NT2/D1 (cell line): Measurements from ENCODE around the gene USP21.

Experiments used
- DNase-seq: peaks from one replicate; pipeline ENCODE4 v3.0.0-alpha.2; 2011; ENCODE audit warnings: low read depth, low spot score
- H3K27me3 ChIP-seq: 2 replicates; pipeline ENCODE4 v1.6.0; 2011; ENCODE audit warnings: mild to moderate bottlenecking; ENCODE audit not compliant: insufficient read length, insufficient read depth
- H3K36me3 ChIP-seq: 2 replicates; pipeline ENCODE4 v1.6.1; 2011; ENCODE audit warnings: mild to moderate bottlenecking, low read length, mixed read lengths; ENCODE audit not compliant: insufficient read depth, insufficient read length
- H3K4me1 ChIP-seq: 2 replicates; pipeline ENCODE4 v1.5.1; 2011; ENCODE audit not compliant: insufficient read depth, insufficient read length
- H3K4me3 ChIP-seq: 2 replicates; pipeline ENCODE4 v1.5.1; 2011; ENCODE audit warnings: low read depth; ENCODE audit not compliant: insufficient read length
- H3K9ac ChIP-seq: 2 replicates; pipeline ENCODE4 v1.6.0; 2011; ENCODE audit warnings: low read depth; ENCODE audit not compliant: insufficient read length
- H3K9me3 ChIP-seq: 2 replicates; pipeline ENCODE4 v1.5.1; 2011; ENCODE audit warnings: mild to moderate bottlenecking, low read length; ENCODE audit not compliant: insufficient read depth
- SUZ12 ChIP-seq: IDR thresholded peaks from 2 replicates; pipeline ENCODE4 v1.6.1; 2011; ENCODE audit not compliant: insufficient read length, insufficient read depth; ENCODE audit errors: extremely low read depth
- YY1 ChIP-seq: IDR thresholded peaks from 2 replicates; pipeline ENCODE4 v1.6.1; 2011; ENCODE audit not compliant: insufficient read length, insufficient read depth
- ZNF274 ChIP-seq: IDR thresholded peaks from 2 replicates; pipeline ENCODE4 v1.6.1; 2011; ENCODE audit warnings: mild to moderate bottlenecking, low read depth, low read length

USP21 gene

GRCh38 chr1:161182214-161182613 lies 22.9 kb downstream of the USP21 start:
- no peak overlapping the region for H3K9ac ChIP-seq
- H3K9me3 ChIP-seq = no peaks in the 10 kb centered on the region
- H3K27me3 ChIP-seq = no peaks in the 10 kb centered on the region
- DNase-seq = no peak
- no peaks in the 10 kb centered on the region for H3K4me1 ChIP-seq
- TF ChIP-seq SUZ12 (no peak), YY1 (no peak), ZNF274 (no peak)
- H3K36me3 ChIP-seq = no peaks in the 10 kb centered on the region
- no peak overlapping the region for H3K4me3 ChIP-seq

GRCh38 chr1:161185282-161185682 lies 26.0 kb downstream of the USP21 start:
- Histone ChIP-seq H3K9ac (no peak overlapping the region), H3K4me3 (no peak overlapping the region)
- no peak for DNase-seq

GRCh38 chr1:161185732-161186311 lies 26.5 kb downstream of the USP21 start:
- H3K4me1 ChIP-seq = peaks cover 1% of the 10 kb centered on the region
- TF ChIP-seq ZNF274 = no peak
- no peak for TF ChIP-seq SUZ12
- TF ChIP-seq YY1 = no peak
- no peaks in the 10 kb centered on the region for H3K27me3 ChIP-seq
- H3K9me3 ChIP-seq = no peaks in the 10 kb centered on the region
- H3K4me3 ChIP-seq = no peak overlapping the region
- H3K9ac ChIP-seq = no peak overlapping the region
- peaks cover 8% of the 10 kb centered on the region for H3K36me3 ChIP-seq
- no peak for DNase-seq

More at GRCh38 chr1:161185282-161185682, 26.0 kb downstream of the USP21 start:
- H3K27me3 ChIP-seq = no peaks in the 10 kb centered on the region
- no peak for TF ChIP-seq ZNF274
- TF ChIP-seq YY1 = no peak
- TF ChIP-seq SUZ12 = no peak
- no peaks in the 10 kb centered on the region for H3K9me3 ChIP-seq
- peaks cover 4% of the 10 kb centered on the region for H3K36me3 ChIP-seq
- H3K4me1 ChIP-seq = no peaks in the 10 kb centered on the region

- Histone ChIP-seq H3K9me3 (no peaks in the 10 kb centered on the region), H3K36me3 (peaks cover 22% of the 10 kb centered on the region), H3K4me3 (no peak overlapping the region), H3K9ac (no peak overlapping the region), H3K27me3 (no peaks in the 10 kb centered on the region), H3K4me1 (peaks cover 8% of the 10 kb centered on the region)
- no peak for DNase-seq
- no peak for TF ChIP-seq YY1
- TF ChIP-seq ZNF274 = no peak
- TF ChIP-seq SUZ12 = no peak
Measured at GRCh38 chr1:161187311-161187710, 28.0 kb downstream of the USP21 start.

GRCh38 chr1:161188381-161188780 lies 29.1 kb downstream of the USP21 start:
- TF ChIP-seq YY1 (no peak), SUZ12 (no peak), ZNF274 (no peak)
- Histone ChIP-seq H3K4me3 (no peak overlapping the region), H3K36me3 (peaks cover 31% of the 10 kb centered on the region), H3K4me1 (peaks cover 8% of the 10 kb centered on the region), H3K27me3 (no peaks in the 10 kb centered on the region), H3K9me3 (no peaks in the 10 kb centered on the region), H3K9ac (no peak overlapping the region)
- DNase-seq = no peak

- Histone ChIP-seq H3K4me1 (peaks cover 8% of the 10 kb centered on the region), H3K36me3 (peaks cover 38% of the 10 kb centered on the region), H3K9ac (no peak overlapping the region), H3K27me3 (no peaks in the 10 kb centered on the region), H3K9me3 (no peaks in the 10 kb centered on the region), H3K4me3 (no peak overlapping the region)
- no peak for DNase-seq
- TF ChIP-seq SUZ12 = no peak
- TF ChIP-seq YY1 = no peak
- no peak for TF ChIP-seq ZNF274
Measured at GRCh38 chr1:161189036-161189435, 29.7 kb downstream of the USP21 start.

GRCh38 chr1:161190962-161191521 lies 31.7 kb downstream of the USP21 start:
- Histone ChIP-seq H3K36me3 (peaks cover 56% of the 10 kb centered on the region), H3K27me3 (no peaks in the 10 kb centered on the region), H3K9ac (peak overlapping the region; percentile 21), H3K9me3 (no peaks in the 10 kb centered on the region), H3K4me3 (no peak overlapping the region), H3K4me1 (peaks cover 8% of the 10 kb centered on the region)
- TF ChIP-seq YY1 = no peak
- no peak for TF ChIP-seq SUZ12
- TF ChIP-seq ZNF274 = no peak
- DNase-seq = no peak
